Measurements from ENCODE around the gene HAUS6.

GRCh38 chr9:19030899-19031298, 71.8 kb downstream of the HAUS6 start:
- no peak for TF ChIP-seq EZH2 (IDR thresholded peaks at IDR 0.05; ENCODE audit: insufficient read depth, low read length)
- no peak for TF ChIP-seq CTCF (IDR thresholded peaks at IDR 0.05; ENCODE audit: insufficient read depth, low read depth, low read length)
